Lower leg skin (tissue), 4 donors: ENCODE data around the gene STRN. TPM values are rescaled to one million over a fixed set of nuclear protein-coding genes. Genes with fewer than 3 reads are reported as not detected.
"Not testable (repeated sequence)": the region's sequence is repeated elsewhere in the genome, so short reads cannot be mapped to it uniquely, and the experiment has no call there.

ENCODE experiments used
- DNase-seq, 2 donors: peaks; one replicate each; pipeline ENCODE4 v3.0.0-alpha.2; 2019; ENCODE audit warnings: low spot score in 2 of 2
- H3K4me3 ChIP-seq: fragments of 200-600 bp; sonication (generic); 2 replicates; pipeline ENCODE4 v1.5.1; 2017; ENCODE audit warnings: mild to moderate bottlenecking, low read depth; ENCODE audit not compliant: poor library complexity, severe bottlenecking
- CTCF ChIP-seq, 3 donors: fragments of 450-650 bp; IDR thresholded peaks; one replicate each; pipeline ENCODE4 v1.5.1; 2016; ENCODE audit warnings: antibody characterized with exemption in 3 of 3, mild to moderate bottlenecking in 3 of 3, moderate library complexity in 2 of 3
- POLR2A ChIP-seq, 2 donors: fragments of 450-650 bp; IDR thresholded peaks; one replicate each; pipeline ENCODE4 v1.6.1; 2016 to 2017; ENCODE audit warnings: antibody characterized with exemption in 2 of 2, mild to moderate bottlenecking in 1 of 2, moderate library complexity in 1 of 2
- WGBS, 2 donors: methylation state at CpG; one replicate each; pipeline ENCODE4 v1.1.5; 2018; 5-methylcytosine and 5-hydroxymethylcytosine counted together
- intact Hi-C: fragments of 100-400 bp; cut with DNase I; formaldehyde crosslinking; loops from one replicate; pipeline ENCODE4 v1.15.0; 2023; ENCODE audit warnings: low total_unique reads
- total RNA-seq, 4 donors: library from RNA; depleted of rRNA; stranded (reverse); fragments of >200 nt; gene quantifications; one replicate each; pipeline ENCODE4 v1.1.0, GENCODE V29; 2016

Gene STRN
- total RNA-seq, 4 donors from 2014 or later = 34.4 to 41.9 (median 37.9) TPM

DNA sequence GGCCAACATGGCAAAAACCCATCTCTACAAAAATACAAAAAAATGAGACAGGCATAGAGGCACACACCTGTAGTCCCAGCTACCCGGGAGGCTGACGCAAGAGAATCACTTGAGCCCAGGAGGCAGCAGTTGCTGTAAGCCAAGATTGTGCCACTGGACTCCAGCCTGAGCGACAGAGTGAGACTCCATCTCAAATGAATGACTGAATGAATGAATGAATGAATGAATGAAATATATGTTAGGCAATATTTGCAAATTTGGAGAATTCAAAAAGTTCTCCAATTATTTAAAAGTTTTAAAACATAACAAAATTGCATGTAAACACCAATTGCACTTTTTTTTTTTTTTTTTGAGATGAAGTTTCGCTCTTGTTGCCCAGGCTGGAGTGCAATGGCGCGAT, 61.7 kb downstream of the STRN start:
- DNase-seq = no peak
- 90 to 97% methylated on average over 6 of the region's 6 CpGs for WGBS, 2 donors
- intact Hi-C loops = no loop called here
- TF ChIP-seq CTCF (IDR thresholded peaks at IDR 0.05) (no peak), POLR2A (IDR thresholded peaks at IDR 0.05) (no peak)
- H3K4me3 ChIP-seq = no peak overlapping the region

- no peak overlapping the region for H3K4me3 ChIP-seq
- DNase-seq = no peak
- intact Hi-C loops = no loop called here
- TF ChIP-seq CTCF (IDR thresholded peaks at IDR 0.05) = no peak
- no peak for TF ChIP-seq POLR2A (IDR thresholded peaks at IDR 0.05)
- 91 to 93% methylated on average over 5 of the region's 5 CpGs for WGBS, 2 donors
Observed at GRCh38 chr2:36902385-36903120, 63.8 kb downstream of the STRN start.

- no peak for DNase-seq
- intact Hi-C loops = no loop called here
- 90 to 96% methylated on average over 7 of the region's 7 CpGs for WGBS, 2 donors
- TF ChIP-seq POLR2A (IDR thresholded peaks at IDR 0.05) (no peak), CTCF (IDR thresholded peaks at IDR 0.05) (no peak)
- H3K4me3 ChIP-seq = no peak overlapping the region
Observed at GRCh38 chr2:36892805-36893204, 73.5 kb downstream of the STRN start.

DNA sequence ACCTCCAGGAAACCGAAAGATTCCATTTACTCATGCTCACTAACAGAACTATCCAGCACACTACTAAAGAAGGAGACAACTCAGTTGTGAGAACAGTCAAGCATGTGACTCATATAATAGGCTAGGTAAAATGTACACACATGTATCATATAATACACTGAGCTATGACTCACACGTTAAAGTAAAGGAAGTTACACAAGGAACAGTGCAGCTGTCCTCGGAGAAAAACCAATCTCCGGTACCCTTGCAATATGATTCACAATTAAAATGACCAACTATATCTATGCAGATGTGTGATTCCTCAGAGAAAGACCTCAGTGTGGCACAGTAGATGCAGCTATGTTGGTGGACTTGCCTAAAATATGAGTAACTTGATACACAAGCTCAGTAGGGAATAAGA, 76.5 kb downstream of the STRN start:
- no peak for DNase-seq

GRCh38 chr2:36887095-36887494, 79.2 kb downstream of the STRN start:
- DNase-seq, H3K4me3 ChIP-seq, intact Hi-C loops: not testable (repeated sequence)
- WGBS, 2 donors = 95 to 97% methylated on average over 9 of the region's 9 CpGs

More for the DNA sequence above, 76.5 kb downstream of the STRN start:
- intact Hi-C loops = no loop called here
- no peak overlapping the region for H3K4me3 ChIP-seq
- no peak for TF ChIP-seq POLR2A (IDR thresholded peaks at IDR 0.05)
- no peak for TF ChIP-seq CTCF (IDR thresholded peaks at IDR 0.05)
- 49% methylated on average over 4 of the region's 4 CpGs for WGBS, 2 donors

GRCh38 chr2:36886664-36887063, 79.7 kb downstream of the STRN start:
- DNase-seq = no peak
- no peak overlapping the region for H3K4me3 ChIP-seq
- intact Hi-C loops = no loop called here
- TF ChIP-seq CTCF (IDR thresholded peaks at IDR 0.05) = no peak
- WGBS, 2 donors = 87 to 92% methylated on average over 1 of the region's 1 CpG
